ENCODE data around the gene LTBP1.
A peak's percentile ranks its signal among the peaks of the same experiment; 100 is the strongest.
"Not testable (repeated sequence)": the region's sequence is repeated elsewhere in the genome, so short reads cannot be mapped to it uniquely, and the experiment has no call there.

The LTBP1 gene

GRCh38 chr2:33388996-33389395 lies 442.2 kb downstream of the LTBP1 start:
- DNase-seq (ENCODE audit: low read depth) = no peak

GRCh38 chr2:33389695-33390094 lies 442.9 kb downstream of the LTBP1 start:
- DNase-seq (ENCODE audit: low read depth) = not testable (repeated sequence)

- DNase-seq (ENCODE audit: low read depth) = no peak
These were observed 444.9 kb downstream of the LTBP1 start for GRCh38 chr2:33391529-33392255.

- DNase-seq (ENCODE audit: low read depth) = no peak
These were observed 445.6 kb downstream of the LTBP1 start for GRCh38 chr2:33392366-33392765.

- DNase-seq (ENCODE audit: low read depth) = no peak
These were observed 448.3 kb downstream of the LTBP1 start for GRCh38 chr2:33395034-33395433.

GRCh38 chr2:33395655-33396249 lies 449.0 kb downstream of the LTBP1 start:
- DNase-seq (ENCODE audit: low read depth) = no peak

GRCh38 chr2:33404321-33404720 lies 457.6 kb downstream of the LTBP1 start:
- DNase-seq (ENCODE audit: low read depth) = no peak

GRCh38 chr2:33406622-33407021 lies 459.9 kb downstream of the LTBP1 start:
- no peak for DNase-seq (ENCODE audit: low read depth)

GRCh38 chr2:33408109-33408508 lies 461.4 kb downstream of the LTBP1 start:
- DNase-seq (ENCODE audit: low read depth) = no peak

GRCh38 chr2:33409417-33409955 lies 462.7 kb downstream of the LTBP1 start:
- no peak for DNase-seq (ENCODE audit: low read depth)

GRCh38 chr2:33411765-33412164 lies 465.0 kb downstream of the LTBP1 start:
- DNase-seq (ENCODE audit: low read depth) = peak; percentile 65

- no peak for DNase-seq (ENCODE audit: low read depth)
These were observed 466.2 kb downstream of the LTBP1 start for GRCh38 chr2:33412920-33413319.

- DNase-seq (ENCODE audit: low read depth) = no peak
These were observed 472.9 kb downstream of the LTBP1 start for GRCh38 chr2:33419581-33420200.

GRCh38 chr2:33420726-33421125 lies 474.0 kb downstream of the LTBP1 start:
- no peak for DNase-seq (ENCODE audit: low read depth)

- no peak for DNase-seq (ENCODE audit: low read depth)
These were observed 475.1 kb downstream of the LTBP1 start for GRCh38 chr2:33421820-33422219.

GRCh38 chr2:33425161-33425560 lies 478.4 kb downstream of the LTBP1 start:
- no peak for DNase-seq (ENCODE audit: low read depth)

GRCh38 chr2:33425586-33426031 lies 478.9 kb downstream of the LTBP1 start:
- no peak for DNase-seq (ENCODE audit: low read depth)

- DNase-seq (ENCODE audit: low read depth) = no peak
These were observed 480.0 kb downstream of the LTBP1 start for GRCh38 chr2:33426666-33427231.

- DNase-seq (ENCODE audit: low read depth) = no peak
These were observed 483.3 kb downstream of the LTBP1 start for GRCh38 chr2:33430077-33430476.

GRCh38 chr2:33430856-33431255 lies 484.1 kb downstream of the LTBP1 start:
- DNase-seq (ENCODE audit: low read depth) = no peak

- no peak for DNase-seq (ENCODE audit: low read depth)
These were observed 486.1 kb downstream of the LTBP1 start for GRCh38 chr2:33432871-33433270.
